HL-60 (cell line): Measurements from ENCODE around the gene MUSTN1.

Source experiments
- DNase-seq, 2 experiments: peaks; one replicate each; pipeline ENCODE4 v3.0.0-alpha.2; 2010 to 2020; ENCODE audit warnings: low read depth in 1 of 2, low spot score in 1 of 2
- H3K27ac ChIP-seq: fragments of 250-450 bp; sonication (Bioruptor Pico); replicated peaks from 2 replicates; pipeline ENCODE4 v1.5.1; 2020; ENCODE audit warnings: mild to moderate bottlenecking, moderate library complexity
- H3K27me3 ChIP-seq: fragments of 250-450 bp; sonication (Bioruptor Pico); 2 replicates; pipeline ENCODE4 v1.5.1; 2021; ENCODE audit warnings: mild to moderate bottlenecking, moderate library complexity; ENCODE audit not compliant: insufficient read depth, poor library complexity, severe bottlenecking
- H3K4me3 ChIP-seq: replicated peaks from 2 replicates; pipeline ENCODE4 v1.5.1; 2011; ENCODE audit warnings: mild to moderate bottlenecking, control low read depth, low read length; ENCODE audit not compliant: insufficient read depth
- CTCF ChIP-seq: IDR thresholded peaks from one replicate; pipeline ENCODE4 v1.5.1; 2011; ENCODE audit warnings: low read length, control low read depth, inconsistent platforms; ENCODE audit not compliant: insufficient read depth
- GABPA ChIP-seq: IDR thresholded peaks from 2 replicates; pipeline ENCODE4 v1.6.1; 2012; ENCODE audit warnings: low read depth
- POLR2AphosphoS5 ChIP-seq: IDR thresholded peaks from 2 replicates; pipeline ENCODE4 v1.6.1; 2012; ENCODE audit warnings: low read depth
- REST ChIP-seq: IDR thresholded peaks from 2 replicates; pipeline ENCODE4 v1.6.1; 2012; ENCODE audit warnings: low read depth; ENCODE audit not compliant: insufficient replicate concordance
- SPI1 ChIP-seq: IDR thresholded peaks from 2 replicates; pipeline ENCODE4 v1.6.1; 2012; ENCODE audit warnings: low read depth, mild to moderate bottlenecking, borderline replicate concordance

Gene MUSTN1

GRCh38 chr3:52790741-52791140 lies 44.1 kb downstream of the MUSTN1 start:
- no peak for TF ChIP-seq CTCF
- TF ChIP-seq REST: no peak
- no peak for TF ChIP-seq SPI1
- no peak for TF ChIP-seq GABPA
- TF ChIP-seq POLR2AphosphoS5: no peak
- Histone ChIP-seq H3K27me3 (no peaks in the 10 kb centered on the region), H3K27ac (no peak overlapping the region), H3K4me3 (no peak overlapping the region)
- no peak for DNase-seq

- no peak for TF ChIP-seq CTCF
- no peak for TF ChIP-seq POLR2AphosphoS5
- no peak for TF ChIP-seq GABPA
- TF ChIP-seq SPI1: no peak
- no peak for TF ChIP-seq REST
- Histone ChIP-seq H3K27ac (no peak overlapping the region), H3K4me3 (no peak overlapping the region), H3K27me3 (no peaks in the 10 kb centered on the region)
- DNase-seq: no peak
Observed at GRCh38 chr3:52790337-52790736, 44.5 kb downstream of the MUSTN1 start.

- no peak overlapping the region for H3K4me3 ChIP-seq
- TF ChIP-seq GABPA (no peak), CTCF (no peak), POLR2AphosphoS5 (no peak), REST (no peak), SPI1 (no peak)
- H3K27ac ChIP-seq: no peak overlapping the region
- H3K27me3 ChIP-seq: no peaks in the 10 kb centered on the region
- no peak for DNase-seq
Observed at GRCh38 chr3:52789746-52790040, 45.1 kb downstream of the MUSTN1 start.
